HAP-1 (cell line): ENCODE data around the gene MKLN1.
"Not testable (repeated sequence)": the region's sequence is repeated elsewhere in the genome, so short reads cannot be mapped to it uniquely, and the experiment has no call there.

Experiments
- DNase-seq, 2 experiments: peaks; one replicate each; pipeline ENCODE4 v3.0.0-alpha.2; 2016 to 2020; ENCODE audit warnings: low spot score in 2 of 2
- H3K27me3 ChIP-seq: fragments of 250-450 bp; sonication (Bioruptor Pico); 2 replicates; pipeline ENCODE4 v1.5.1; 2020; ENCODE audit warnings: low read depth, mild to moderate bottlenecking, moderate library complexity
- H3K36me3 ChIP-seq: fragments of 250-450 bp; sonication (Bioruptor Pico); replicated peaks from 2 replicates; pipeline ENCODE4 v1.5.1; 2020; ENCODE audit warnings: mild to moderate bottlenecking
- H3K4me1 ChIP-seq: fragments of 250-450 bp; sonication (Bioruptor Pico); 2 replicates; pipeline ENCODE4 v1.5.1; 2020; ENCODE audit warnings: mild to moderate bottlenecking
- H3K4me3 ChIP-seq: fragments of 250-450 bp; sonication (Bioruptor Pico); 2 replicates; pipeline ENCODE4 v1.5.1; 2020; ENCODE audit warnings: mild to moderate bottlenecking, moderate library complexity
- H3K9me3 ChIP-seq: fragments of 250-450 bp; sonication (Bioruptor Pico); 2 replicates; pipeline ENCODE4 v1.5.1; 2020; ENCODE audit warnings: mild to moderate bottlenecking, moderate library complexity
- in situ Hi-C: fragments of 300-500 bp; cut with MboI; formaldehyde crosslinking; loops from 3 replicates; pipeline ENCODE4 v1.14.3; 2020; ENCODE audit warnings: low sequenced_read_pairs, inconsistent platforms, mixed read lengths

Gene MKLN1

GRCh38 chr7:131501930-131502685 lies 174.4 kb downstream of the MKLN1 start:
- Histone ChIP-seq H3K27me3 (no peaks in the 10 kb centered on the region), H3K4me3 (no peak overlapping the region), H3K9me3 (no peaks in the 10 kb centered on the region), H3K4me1 (no peaks in the 10 kb centered on the region), H3K36me3 (peaks cover 51% of the 10 kb centered on the region)
- DNase-seq = no peak
- in situ Hi-C loops = no loop called here

GRCh38 chr7:131502810-131503508 lies 175.3 kb downstream of the MKLN1 start:
- H3K4me3 ChIP-seq = no peak overlapping the region
- in situ Hi-C loops = no loop called here
- H3K4me1 ChIP-seq = no peaks in the 10 kb centered on the region; the same call in 1 of the 2 replicates
- H3K36me3 ChIP-seq = peaks cover 50% of the 10 kb centered on the region
- no peaks in the 10 kb centered on the region for H3K27me3 ChIP-seq
- no peak for DNase-seq
- H3K9me3 ChIP-seq = no peaks in the 10 kb centered on the region

- in situ Hi-C loops = no loop called here
- H3K4me3 ChIP-seq = no peak overlapping the region
- H3K4me1 ChIP-seq = no peaks in the 10 kb centered on the region; the same call in 1 of the 2 replicates
- peaks cover 55% of the 10 kb centered on the region for H3K36me3 ChIP-seq
- H3K9me3 ChIP-seq = no peaks in the 10 kb centered on the region
- no peaks in the 10 kb centered on the region for H3K27me3 ChIP-seq
- DNase-seq = no peak
Measured at GRCh38 chr7:131503639-131504038, 176.0 kb downstream of the MKLN1 start.

GRCh38 chr7:131504157-131504899 lies 176.7 kb downstream of the MKLN1 start:
- in situ Hi-C loops = no loop called here
- DNase-seq = no peak
- no peaks in the 10 kb centered on the region; the same call in 1 of the 2 replicates for H3K4me1 ChIP-seq
- H3K27me3 ChIP-seq = no peaks in the 10 kb centered on the region
- no peaks in the 10 kb centered on the region for H3K9me3 ChIP-seq
- H3K4me3 ChIP-seq = no peak overlapping the region
- H3K36me3 ChIP-seq = peaks cover 55% of the 10 kb centered on the region

GRCh38 chr7:131505037-131505620 lies 177.5 kb downstream of the MKLN1 start:
- H3K36me3 ChIP-seq = peaks cover 56% of the 10 kb centered on the region
- in situ Hi-C loops, H3K27me3 ChIP-seq, DNase-seq, H3K4me1 ChIP-seq, H3K4me3 ChIP-seq, H3K9me3 ChIP-seq: not testable (repeated sequence)

- H3K36me3 ChIP-seq = peaks cover 60% of the 10 kb centered on the region
- in situ Hi-C loops = no loop called here
Measured at GRCh38 chr7:131505636-131506557, 178.2 kb downstream of the MKLN1 start.

GRCh38 chr7:131506597-131506996 lies 178.9 kb downstream of the MKLN1 start:
- DNase-seq = no peak

More at GRCh38 chr7:131505636-131506557, 178.2 kb downstream of the MKLN1 start:
- Histone ChIP-seq H3K4me1 (no peaks in the 10 kb centered on the region; the same call in 1 of the 2 replicates), H3K9me3 (no peaks in the 10 kb centered on the region), H3K27me3 (no peaks in the 10 kb centered on the region), H3K4me3 (no peak overlapping the region)
- DNase-seq = no peak

GRCh38 chr7:131507592-131508331 lies 180.1 kb downstream of the MKLN1 start:
- no peaks in the 10 kb centered on the region for H3K9me3 ChIP-seq
- in situ Hi-C loops = no loop called here
- no peaks in the 10 kb centered on the region for H3K27me3 ChIP-seq
- peak; percentile 69 to 89 for DNase-seq
- H3K4me3 ChIP-seq = no peak overlapping the region
- peaks cover 63% of the 10 kb centered on the region for H3K36me3 ChIP-seq
- H3K4me1 ChIP-seq = no peaks in the 10 kb centered on the region; the same call in 1 of the 2 replicates

More at GRCh38 chr7:131506597-131506996, 178.9 kb downstream of the MKLN1 start:
- in situ Hi-C loops = no loop called here
- Histone ChIP-seq H3K4me3 (no peak overlapping the region), H3K27me3 (no peaks in the 10 kb centered on the region), H3K4me1 (no peaks in the 10 kb centered on the region; the same call in 1 of the 2 replicates), H3K9me3 (no peaks in the 10 kb centered on the region), H3K36me3 (peaks cover 63% of the 10 kb centered on the region)

GRCh38 chr7:131508754-131509486 lies 181.2 kb downstream of the MKLN1 start:
- in situ Hi-C loops = no loop called here

GRCh38 chr7:131509781-131510180 lies 182.1 kb downstream of the MKLN1 start:
- peaks cover 2% of the 10 kb centered on the region for H3K4me1 ChIP-seq
- no peaks in the 10 kb centered on the region for H3K27me3 ChIP-seq
- in situ Hi-C loops = loop anchor here (5.0 kb wide), 1 partner anchor 148 kb away; no protein-coding TSS in a partner anchor
- H3K36me3 ChIP-seq = peaks cover 45% of the 10 kb centered on the region
- no peak for DNase-seq
- no peak overlapping the region for H3K4me3 ChIP-seq
- H3K9me3 ChIP-seq = no peaks in the 10 kb centered on the region

More at GRCh38 chr7:131508754-131509486, 181.2 kb downstream of the MKLN1 start:
- H3K27me3 ChIP-seq = no peaks in the 10 kb centered on the region
- H3K36me3 ChIP-seq = peaks cover 53% of the 10 kb centered on the region
- no peak overlapping the region for H3K4me3 ChIP-seq
- no peaks in the 10 kb centered on the region for H3K9me3 ChIP-seq
- no peaks in the 10 kb centered on the region; the same call in none of the 2 replicates for H3K4me1 ChIP-seq
- no peak for DNase-seq

- Histone ChIP-seq H3K4me3 (no peak overlapping the region), H3K4me1 (peaks cover 9% of the 10 kb centered on the region), H3K27me3 (no peaks in the 10 kb centered on the region), H3K9me3 (no peaks in the 10 kb centered on the region), H3K36me3 (peaks cover 32% of the 10 kb centered on the region)
- in situ Hi-C loops = loop anchor here (5.0 kb wide), 1 partner anchor 146 kb away; no protein-coding TSS in a partner anchor
- DNase-seq = no peak
Measured at GRCh38 chr7:131511071-131511470, 183.4 kb downstream of the MKLN1 start.
